Tibial nerve (tissue), 4 donors: ENCODE data around the gene CLK2. TPM values are rescaled to one million over a fixed set of nuclear protein-coding genes. Genes with fewer than 3 reads are reported as not detected.

Experiments used
- DNase-seq, 2 donors: peaks; one replicate each; pipeline ENCODE4 v3.0.0-alpha.2; 2019; ENCODE audit warnings: low spot score in 2 of 2
- H3K27ac ChIP-seq, 4 donors: fragments of 200-600 bp; sonication (generic) in 3 of 4; one replicate each; pipeline ENCODE4 v1.5.1; 2017 to 2019; ENCODE audit warnings: mild to moderate bottlenecking in 1 of 4
- H3K27me3 ChIP-seq, 2 donors: fragments of 200-600 bp; sonication (generic) in 1 of 2; one replicate each; pipeline versions ENCODE4 v1.5.1 to v1.6.0; 2017 to 2019
- H3K36me3 ChIP-seq, 3 donors: fragments of 200-600 bp; sonication (generic); one replicate each; pipeline ENCODE4 v1.5.1; 2018 to 2019
- H3K4me1 ChIP-seq, 4 donors: fragments of 200-600 bp; sonication (generic) in 3 of 4; one replicate each; pipeline ENCODE4 v1.5.1; 2017 to 2019
- H3K4me3 ChIP-seq, 4 donors: fragments of 200-600 bp; sonication (generic) in 3 of 4; one replicate each; pipeline ENCODE4 v1.5.1; 2017 to 2019; ENCODE audit warnings: mild to moderate bottlenecking in 1 of 4, moderate library complexity in 1 of 4
- H3K9me3 ChIP-seq, 4 donors: fragments of 200-600 bp; sonication (generic) in 3 of 4; one replicate each; pipeline ENCODE4 v1.5.1; 2017 to 2019
- CTCF ChIP-seq, 5 experiments: fragments of 200-600 bp in 3 of 5; fragments of 450-650 bp in 2 of 5; sonication (generic) in 3 of 5; IDR thresholded peaks; one replicate each; pipeline ENCODE4 v1.5.1; 2016 to 2019; ENCODE audit warnings: antibody characterized with exemption in 5 of 5, mild to moderate bottlenecking in 3 of 5, moderate library complexity in 2 of 5
- EP300 ChIP-seq, 2 donors: sonication (generic); formaldehyde crosslinking; IDR thresholded peaks; one replicate each; pipeline ENCODE4 v1.6.1; 2017; ENCODE audit warnings: antibody characterized with exemption in 2 of 2, mild to moderate bottlenecking in 1 of 2
- POLR2A ChIP-seq, 2 donors: fragments of 450-650 bp; IDR thresholded peaks; one replicate each; pipeline ENCODE4 v1.6.1; 2017; ENCODE audit warnings: antibody characterized with exemption in 2 of 2, mild to moderate bottlenecking in 2 of 2, moderate library complexity in 2 of 2
- WGBS, 2 donors: methylation state at CpG; one replicate each; pipeline ENCODE4 v1.1.5; 2018; 5-methylcytosine and 5-hydroxymethylcytosine counted together
- total RNA-seq, 4 donors: library from RNA; depleted of rRNA; stranded (reverse); fragments of >200 nt; gene quantifications; one replicate each; pipeline ENCODE4 v1.1.0, GENCODE V29; 2016

Gene CLK2
- total RNA-seq, 4 donors from 2014 or later, result 41.0 to 70.6 (median 52.3) TPM

GRCh38 chr1:155320252-155320651, 46.9 kb upstream of the CLK2 start:
- no peak for DNase-seq
- TF ChIP-seq CTCF (IDR thresholded peaks at IDR 0.05) (no peak), POLR2A (IDR thresholded peaks at IDR 0.05) (no peak), EP300 (IDR thresholded peaks at IDR 0.05) (no peak)
- H3K27me3 ChIP-seq, result no peaks in the 10 kb centered on the region
- peak overlapping the region; percentile 31 to 89 (median 62) for H3K4me3 ChIP-seq
- peak overlapping the region; percentile 96 to 100 (median 98) for H3K27ac ChIP-seq
- no peaks in the 10 kb centered on the region for H3K9me3 ChIP-seq
- H3K4me1 ChIP-seq, result peaks cover 0 to 39% (median 17%) of the 10 kb centered on the region in 4 donors
- WGBS, 2 donors, result 31 to 39% methylated on average over 11 of the region's 11 CpGs
- H3K36me3 ChIP-seq, result peaks cover 0 to 34% (median 4%) of the 10 kb centered on the region in 3 donors

GRCh38 chr1:155319536-155319935, 46.2 kb upstream of the CLK2 start:
- Histone ChIP-seq H3K27me3 (no peaks in the 10 kb centered on the region), H3K4me3 (no peak overlapping the region), H3K4me1 (peaks cover 0 to 35% (median 14%) of the 10 kb centered on the region in 4 donors), H3K27ac (peak overlapping the region in 1 of 4 donors; percentile 100), H3K36me3 (peaks cover 0 to 41% (median 4%) of the 10 kb centered on the region in 3 donors), H3K9me3 (no peaks in the 10 kb centered on the region)
- TF ChIP-seq EP300 (IDR thresholded peaks at IDR 0.05), result no peak
- TF ChIP-seq POLR2A (IDR thresholded peaks at IDR 0.05), result no peak
- no peak for TF ChIP-seq CTCF (IDR thresholded peaks at IDR 0.05)
- WGBS, 2 donors, result 65 to 86% methylated on average over 5 of the region's 5 CpGs
- DNase-seq, result no peak

- H3K27me3 ChIP-seq, result no peaks in the 10 kb centered on the region
- WGBS, 2 donors, result 90% methylated on average over 9 of the region's 9 CpGs
- peaks cover 0 to 35% (median 14%) of the 10 kb centered on the region in 4 donors for H3K4me1 ChIP-seq
- peaks cover 0 to 56% (median 4%) of the 10 kb centered on the region in 3 donors for H3K36me3 ChIP-seq
- TF ChIP-seq EP300 (IDR thresholded peaks at IDR 0.05) (no peak), POLR2A (IDR thresholded peaks at IDR 0.05) (no peak), CTCF (IDR thresholded peaks at IDR 0.05) (no peak)
- DNase-seq, result no peak
- H3K9me3 ChIP-seq, result no peaks in the 10 kb centered on the region
- no peak overlapping the region for H3K27ac ChIP-seq
- no peak overlapping the region for H3K4me3 ChIP-seq
Measured at GRCh38 chr1:155318082-155318481, 44.8 kb upstream of the CLK2 start.

- Histone ChIP-seq H3K4me1 (peaks cover 0 to 25% (median 9%) of the 10 kb centered on the region in 4 donors), H3K4me3 (no peak overlapping the region), H3K27me3 (no peaks in the 10 kb centered on the region), H3K36me3 (peaks cover 0 to 67% (median 4%) of the 10 kb centered on the region in 3 donors), H3K9me3 (no peaks in the 10 kb centered on the region), H3K27ac (no peak overlapping the region)
- TF ChIP-seq CTCF (IDR thresholded peaks at IDR 0.05) (no peak), EP300 (IDR thresholded peaks at IDR 0.05) (no peak), POLR2A (IDR thresholded peaks at IDR 0.05) (no peak)
- DNase-seq, result no peak
- WGBS, 2 donors, result 88 to 89% methylated on average over 3 of the region's 3 CpGs
Measured at GRCh38 chr1:155316922-155317321, 43.6 kb upstream of the CLK2 start.

GRCh38 chr1:155313261-155313660, 40.0 kb upstream of the CLK2 start:
- H3K36me3 ChIP-seq, result peaks cover 0 to 71% (median 3%) of the 10 kb centered on the region in 3 donors
- H3K27me3 ChIP-seq, result no peaks in the 10 kb centered on the region
- 81 to 82% methylated on average over 8 of the region's 8 CpGs for WGBS, 2 donors
- no peaks in the 10 kb centered on the region for H3K9me3 ChIP-seq
- no peak overlapping the region for H3K4me3 ChIP-seq
- no peak overlapping the region for H3K27ac ChIP-seq
- TF ChIP-seq CTCF (IDR thresholded peaks at IDR 0.05) (no peak), POLR2A (IDR thresholded peaks at IDR 0.05) (no peak), EP300 (IDR thresholded peaks at IDR 0.05) (no peak)
- DNase-seq, result no peak
- H3K4me1 ChIP-seq, result peaks cover 0 to 20% (median 12%) of the 10 kb centered on the region in 4 donors
